Prostate gland (tissue), 2 donors: Measurements from ENCODE around the gene TSGA10IP.

ENCODE experiments used
- CTCF ChIP-seq, 4 experiments: fragments of 200-600 bp in 2 of 4; fragments of 450-650 bp in 2 of 4; sonication (generic) in 2 of 4; IDR thresholded peaks; 1 replicate in 3 of 4; 2 replicates in 1 of 4; pipeline ENCODE4 v1.5.1; 2016 to 2019; ENCODE audit warnings: antibody characterized with exemption in 4 of 4, mild to moderate bottlenecking in 2 of 4, moderate library complexity in 2 of 4
- POLR2A ChIP-seq: fragments of 450-650 bp; IDR thresholded peaks from one replicate; pipeline ENCODE4 v1.6.1; 2016; ENCODE audit warnings: antibody characterized with exemption, mild to moderate bottlenecking
- POLR2AphosphoS5 ChIP-seq: sonication (generic); formaldehyde crosslinking; IDR thresholded peaks from one replicate; pipeline ENCODE4 v1.6.1; 2017; ENCODE audit warnings: antibody characterized with exemption

GRCh38 chr11:65958774-65959420 is 13.6 kb downstream of the TSGA10IP start:
- TF ChIP-seq POLR2A (no peak), CTCF (IDR thresholded peaks at IDR 0.05) (no peak), POLR2AphosphoS5 (no peak)
